HuH-7 (cell line): ENCODE measurements around the gene KIAA2012.

Source experiments
- DNase-seq: peaks from one replicate; pipeline ENCODE4 v3.0.0; 2011; ENCODE audit warnings: low spot score

The KIAA2012 gene

DNA sequence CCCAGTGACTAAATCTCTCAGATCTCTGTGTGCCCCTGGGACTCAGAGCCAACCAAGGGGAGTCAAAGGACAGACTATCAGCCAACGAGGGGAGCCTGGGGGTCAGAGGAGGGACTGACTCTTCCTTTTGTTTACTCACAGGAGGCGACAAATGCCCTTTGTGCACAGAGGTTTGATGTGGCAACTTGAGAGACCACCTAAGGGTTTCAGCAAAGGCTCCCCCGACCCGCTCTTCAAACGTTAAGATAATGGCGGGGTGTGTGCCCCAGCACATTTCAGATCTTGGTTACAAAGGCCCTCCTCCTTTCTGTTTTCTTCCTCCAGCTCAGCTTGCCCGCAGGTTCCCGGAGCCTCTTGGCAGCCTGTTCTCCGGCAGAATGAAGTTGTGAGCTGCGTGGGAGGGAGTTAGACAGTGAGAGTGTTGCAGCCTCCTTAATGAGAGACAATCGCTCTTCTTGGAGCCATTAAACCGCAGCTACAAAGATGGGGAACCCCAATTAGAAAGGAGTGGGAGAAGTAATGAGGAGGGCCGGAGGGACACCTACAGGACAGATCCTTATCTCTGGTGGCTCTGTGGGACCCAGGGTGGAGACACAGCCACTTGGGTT, 76.2 kb downstream of the KIAA2012 start:
- no peak for DNase-seq

DNA sequence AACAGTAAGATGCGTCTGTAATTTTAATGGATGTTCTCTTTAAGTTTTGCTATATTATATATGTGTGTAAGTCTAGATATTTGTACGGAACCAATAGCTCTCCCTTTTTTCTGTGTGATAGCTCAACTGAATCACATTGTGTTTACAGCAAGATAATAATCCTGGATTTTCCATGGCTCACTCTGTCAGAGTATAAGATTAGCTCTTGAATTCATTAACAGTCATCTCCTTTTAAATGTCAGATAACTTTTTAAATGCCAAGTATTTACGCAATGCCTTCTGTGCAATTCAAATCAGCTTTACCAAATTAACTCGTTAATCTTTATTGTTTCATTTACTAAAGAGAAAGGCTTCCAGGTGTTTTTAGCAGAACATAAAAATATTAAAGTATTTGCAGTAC, 76.9 kb downstream of the KIAA2012 start:
- no peak for DNase-seq

DNA sequence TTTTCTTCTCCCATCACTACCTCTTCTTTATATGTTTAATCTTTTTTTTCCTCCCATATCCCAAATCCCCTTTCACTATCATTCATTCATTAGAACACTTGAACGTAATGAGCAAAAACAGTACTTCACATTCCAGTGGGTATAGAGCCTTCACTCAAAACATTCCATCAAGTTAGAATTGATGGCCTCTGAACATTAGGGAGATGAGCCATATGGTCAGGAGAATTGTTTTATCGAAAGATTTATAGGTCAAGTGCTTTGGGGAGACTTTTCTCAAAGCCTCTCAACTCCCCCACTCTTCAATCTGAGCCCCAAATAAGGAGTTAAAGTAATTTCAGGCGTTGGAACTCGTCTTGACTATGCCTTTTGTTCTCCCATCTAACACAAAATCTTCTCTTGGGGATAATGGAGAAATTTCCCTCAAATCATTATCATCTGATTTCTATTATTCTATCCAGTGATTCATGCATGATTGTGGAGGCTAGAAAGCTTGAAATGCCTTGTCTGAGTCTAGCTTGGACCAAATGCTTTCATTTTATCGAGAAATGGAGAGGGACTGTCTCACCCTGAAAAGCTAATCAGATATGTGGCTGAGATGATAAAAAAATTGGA, 79.2 kb downstream of the KIAA2012 start:
- DNase-seq: no peak

DNA sequence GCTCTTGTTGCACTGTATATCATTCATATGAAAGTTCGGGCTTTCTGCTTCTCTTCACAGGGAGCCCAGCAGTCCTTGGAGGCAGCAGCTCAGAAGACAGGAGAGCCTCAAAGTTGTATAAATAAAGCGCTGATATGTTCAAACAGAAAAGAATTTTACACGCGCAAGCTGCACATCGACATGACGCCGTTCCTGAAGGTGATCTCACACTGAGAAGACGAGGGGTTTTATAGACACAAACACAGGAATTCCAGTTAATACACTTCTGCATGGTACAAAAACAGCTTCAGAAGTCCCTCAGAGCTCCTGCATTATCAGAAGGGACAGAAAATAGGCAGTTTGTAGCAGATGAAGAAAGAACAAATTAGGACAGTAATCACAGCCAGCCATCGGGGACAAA, 81.6 kb downstream of the KIAA2012 start:
- DNase-seq: no peak

DNA sequence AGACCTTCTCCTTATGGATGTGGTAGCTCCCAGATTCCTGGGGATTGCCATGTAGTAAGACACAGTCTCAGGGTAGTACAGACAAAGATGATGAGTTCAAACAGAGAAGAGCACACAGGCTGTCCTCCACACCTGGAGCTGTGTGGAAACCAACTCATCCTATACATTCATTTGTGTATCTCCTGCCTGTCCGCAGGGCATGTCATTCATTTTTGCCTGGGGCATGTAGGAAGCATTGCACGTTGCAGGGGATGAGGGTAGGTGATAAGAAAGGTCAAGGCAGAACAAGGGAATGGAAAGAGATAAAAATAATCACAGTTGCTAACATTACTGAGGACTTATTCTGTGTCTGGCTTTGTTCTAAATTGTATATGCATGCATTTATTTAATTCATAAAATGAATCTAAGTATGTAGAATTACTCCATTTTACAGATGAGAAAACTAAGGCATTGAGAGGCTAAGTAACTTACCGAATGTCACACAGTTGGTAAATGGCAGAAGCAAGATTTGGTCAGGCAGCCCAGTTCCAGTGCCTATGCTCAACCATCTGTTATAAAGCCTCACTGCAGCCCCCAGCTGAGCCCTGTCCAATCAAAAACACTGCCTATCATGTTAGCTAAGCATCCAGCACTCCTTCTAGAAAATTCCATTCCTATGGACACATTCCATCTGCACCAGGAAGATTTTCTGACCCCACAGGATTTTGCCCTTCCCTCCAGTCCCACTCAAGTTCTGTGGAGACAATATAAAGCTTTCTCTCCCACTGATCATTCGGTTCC, 84.3 kb downstream of the KIAA2012 start:
- DNase-seq: no peak

DNA sequence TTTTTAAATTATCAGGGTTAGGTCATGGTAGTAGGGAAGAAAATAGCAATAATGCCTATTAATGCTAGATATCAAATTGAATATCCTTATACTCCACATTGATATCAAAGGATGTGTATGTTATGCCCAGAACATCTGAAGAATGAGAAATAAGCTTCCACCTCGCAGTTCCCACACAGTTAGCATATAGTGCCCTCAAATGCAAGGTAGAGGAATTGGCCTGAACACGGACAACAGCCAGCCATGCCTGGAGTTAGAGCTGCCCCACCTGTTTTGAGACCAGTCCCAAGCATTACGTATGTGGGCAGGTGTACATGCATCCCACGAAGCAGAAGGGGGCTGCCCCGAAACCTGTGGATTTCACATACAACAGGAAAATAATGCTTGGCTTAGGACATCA, 85.7 kb downstream of the KIAA2012 start:
- DNase-seq: no peak

DNA sequence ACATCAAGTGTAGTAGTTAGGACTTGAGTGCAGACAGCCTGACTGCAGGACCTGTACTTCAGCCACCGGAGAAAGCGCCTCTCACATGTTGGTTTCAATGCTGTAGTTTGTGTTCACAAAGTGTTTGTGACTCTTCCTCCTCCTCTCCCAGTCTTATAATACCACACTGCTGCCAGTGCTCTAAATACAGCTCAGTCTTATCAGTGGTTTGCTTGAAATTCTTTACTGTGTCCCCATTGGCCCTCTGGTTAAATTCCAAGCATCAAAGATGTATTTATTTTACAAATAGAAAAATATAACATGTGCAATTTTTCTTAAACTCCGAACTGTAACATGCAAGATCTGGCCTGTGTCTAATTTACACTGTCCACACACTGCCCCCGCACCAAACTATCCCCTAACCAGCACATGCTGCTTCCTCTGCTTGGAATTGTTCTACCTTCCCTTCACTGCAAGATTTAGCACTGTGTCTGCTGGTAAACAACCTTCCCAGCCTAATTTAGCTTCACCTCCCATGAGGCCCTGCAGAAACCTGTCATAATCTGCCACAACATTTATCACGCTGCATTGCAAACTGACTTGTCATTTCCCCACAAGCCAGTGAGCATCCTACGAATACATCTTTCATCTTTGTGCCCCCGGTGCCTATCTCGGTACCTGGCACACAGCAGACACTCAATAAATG, 88.2 kb downstream of the KIAA2012 start:
- no peak for DNase-seq

DNA sequence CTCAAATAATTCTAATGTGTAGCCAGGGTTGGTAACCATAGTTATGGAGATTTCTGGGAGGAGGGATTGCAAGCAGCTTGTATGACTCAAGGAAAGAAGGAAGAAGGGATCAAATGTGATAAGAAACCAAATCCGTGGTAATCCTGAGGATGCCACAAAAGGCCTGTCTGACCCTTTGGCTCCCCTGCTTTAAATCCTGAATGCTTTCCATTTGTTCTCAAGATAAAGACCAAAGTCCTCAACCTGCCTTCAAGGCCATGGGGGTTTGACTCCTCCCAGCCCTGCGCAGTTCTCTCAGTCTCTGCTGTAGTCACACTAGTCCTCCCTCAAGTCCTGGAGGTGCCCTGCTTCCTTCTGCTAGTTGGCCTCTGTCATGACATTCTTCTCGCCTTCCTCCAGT, 91.4 kb downstream of the KIAA2012 start:
- no peak for DNase-seq

DNA sequence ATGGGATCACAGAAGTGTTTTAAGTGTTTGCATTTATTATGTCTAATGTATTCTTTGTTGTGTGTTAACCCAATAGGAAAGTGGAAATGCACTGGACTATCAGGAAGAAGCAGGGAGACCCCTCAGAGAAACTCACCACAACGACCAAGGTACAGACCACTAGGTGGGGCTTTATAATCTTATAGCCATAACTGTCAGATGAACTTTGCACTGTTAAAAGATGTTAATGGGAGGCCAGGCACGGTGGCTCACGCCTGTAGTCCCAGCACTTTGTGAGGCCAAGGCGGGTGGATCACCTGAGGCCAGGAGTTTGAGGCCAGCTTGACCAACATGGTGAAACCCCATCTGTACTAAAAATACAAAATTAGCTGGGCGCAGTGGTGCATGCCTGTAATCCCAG, 92.2 kb downstream of the KIAA2012 start:
- DNase-seq: peak; percentile 45

DNA sequence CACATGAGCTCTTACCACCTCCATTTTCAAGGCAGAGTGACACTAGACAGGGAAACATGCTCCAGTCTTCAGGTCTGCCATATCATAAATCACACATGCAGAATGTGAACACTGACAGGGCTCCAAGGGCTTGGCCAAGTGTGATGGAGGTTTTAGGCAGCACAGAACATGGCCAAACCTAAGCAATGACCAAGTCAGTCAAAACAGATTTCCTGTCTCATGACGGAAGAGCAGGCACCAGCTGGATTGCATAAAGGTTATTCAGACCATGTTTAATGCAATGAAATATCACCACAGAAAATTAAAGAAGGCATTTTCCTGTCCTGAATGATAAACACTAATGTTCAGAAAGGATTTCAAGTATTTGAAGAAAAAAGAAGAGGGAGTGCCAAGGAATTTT, 92.9 kb downstream of the KIAA2012 start:
- no peak for DNase-seq

DNA sequence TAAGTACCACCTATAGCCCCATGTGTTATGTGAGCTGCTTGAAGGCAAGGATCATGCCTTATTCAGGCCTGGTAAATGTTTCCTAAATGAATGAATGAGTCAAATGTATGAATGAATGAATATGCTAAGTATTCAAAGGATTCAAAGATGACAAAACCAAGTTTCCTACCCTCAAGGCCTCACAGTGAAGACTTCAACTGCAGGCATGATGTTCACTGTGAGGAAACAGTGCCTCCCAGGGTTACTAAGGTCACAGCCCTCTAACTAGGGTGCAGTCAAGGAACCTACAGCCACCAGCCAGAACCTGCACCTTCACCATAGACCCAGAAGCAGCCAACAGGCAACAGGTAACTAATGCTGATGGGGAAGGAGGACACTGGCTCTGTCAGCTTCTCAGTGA, 96.1 kb downstream of the KIAA2012 start:
- no peak for DNase-seq

DNA sequence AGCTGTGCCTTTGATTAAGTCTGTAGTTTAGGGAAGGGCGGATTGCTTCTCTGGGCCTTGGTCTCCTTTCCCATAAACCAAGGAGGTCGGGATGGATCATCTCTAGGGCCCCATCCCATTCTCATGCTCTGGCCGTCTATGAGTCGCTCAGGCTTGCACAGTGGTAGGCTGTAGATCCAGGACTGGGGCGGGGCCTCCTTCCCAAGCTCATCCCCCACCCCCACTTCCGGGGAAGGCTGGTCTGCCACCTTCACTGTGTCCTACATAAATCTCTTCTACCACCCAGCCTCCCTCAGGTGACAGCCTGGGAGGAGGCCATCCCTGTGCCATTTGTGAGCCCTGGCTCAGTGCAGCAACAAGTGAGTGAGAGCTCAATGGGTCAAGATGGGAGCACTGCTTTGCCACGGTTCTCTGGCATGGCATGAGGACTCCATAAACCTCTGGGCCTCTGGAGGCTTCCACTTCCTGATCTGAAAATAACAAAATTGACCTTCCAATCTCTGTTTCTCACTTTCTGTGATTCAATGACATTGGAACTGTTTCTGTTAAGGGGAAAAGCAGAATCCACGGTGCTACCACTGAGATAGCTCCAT, 96.9 kb downstream of the KIAA2012 start:
- DNase-seq: no peak

DNA sequence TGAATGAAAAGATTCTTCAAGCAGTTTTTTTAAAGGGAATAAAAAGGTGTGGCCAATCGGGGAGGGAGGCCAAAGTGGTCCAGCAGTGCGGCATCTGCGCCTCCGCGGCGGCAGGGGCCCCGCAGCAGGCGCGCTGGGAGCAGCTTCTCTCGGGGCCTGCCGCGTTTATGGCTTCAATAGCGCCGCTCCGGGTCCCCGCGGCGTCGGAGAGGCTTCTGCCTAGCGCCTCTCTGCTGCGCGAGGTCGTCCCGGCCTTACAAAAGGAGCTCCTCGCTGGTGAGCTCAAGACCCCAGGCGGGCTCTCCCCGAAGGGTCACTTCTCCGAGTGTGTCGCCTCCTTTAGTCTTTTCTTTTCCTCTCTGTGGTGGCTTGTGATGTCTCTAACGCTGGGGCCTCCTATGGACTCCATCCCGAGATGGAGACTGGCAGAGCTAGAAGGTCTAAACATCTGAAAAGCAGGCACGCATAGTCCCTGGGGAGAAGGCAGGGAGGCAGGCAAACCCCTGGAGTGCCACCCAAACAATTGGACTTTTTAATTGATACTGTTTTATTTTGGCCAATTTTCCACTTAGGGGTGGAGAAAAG, 98.3 kb downstream of the KIAA2012 start:
- DNase-seq: no peak

DNA sequence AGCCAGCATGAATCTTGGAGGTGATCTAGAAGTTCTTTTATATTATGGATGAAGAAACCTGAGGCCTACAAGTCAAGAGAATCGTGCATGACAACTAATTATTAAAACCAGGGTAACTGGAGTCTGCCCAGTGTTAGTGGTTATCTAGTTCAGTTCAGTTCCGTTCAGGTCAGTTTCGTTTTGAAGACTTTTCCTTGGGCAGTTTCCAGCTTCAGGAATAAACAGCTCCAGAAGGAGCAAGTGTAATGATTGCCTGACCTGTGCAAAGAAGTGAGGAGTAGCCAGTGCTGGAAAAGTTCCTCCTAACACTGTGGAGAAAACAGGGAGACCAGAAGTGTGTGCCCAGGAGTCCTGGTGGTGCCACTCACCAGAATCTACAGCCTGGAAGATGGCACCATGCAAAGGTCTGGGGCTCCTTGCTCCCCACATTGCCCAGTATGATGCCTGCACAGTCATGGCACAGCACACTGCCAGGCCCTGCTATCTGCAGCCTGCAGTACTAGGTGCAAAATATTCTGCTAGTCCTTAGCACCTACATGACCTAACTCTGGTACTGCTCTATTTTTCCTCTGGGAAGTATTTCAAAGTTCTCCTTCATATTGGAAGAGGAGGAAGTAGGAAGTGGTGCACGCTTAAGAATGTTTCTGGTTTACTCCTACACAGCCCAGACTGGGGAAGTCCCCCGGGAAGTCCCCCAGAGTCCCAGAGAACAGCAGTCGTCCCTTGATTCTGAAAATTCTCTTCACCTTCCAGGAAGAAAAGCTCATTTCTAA, 99.6 kb downstream of the KIAA2012 start:
- no peak for DNase-seq

DNA sequence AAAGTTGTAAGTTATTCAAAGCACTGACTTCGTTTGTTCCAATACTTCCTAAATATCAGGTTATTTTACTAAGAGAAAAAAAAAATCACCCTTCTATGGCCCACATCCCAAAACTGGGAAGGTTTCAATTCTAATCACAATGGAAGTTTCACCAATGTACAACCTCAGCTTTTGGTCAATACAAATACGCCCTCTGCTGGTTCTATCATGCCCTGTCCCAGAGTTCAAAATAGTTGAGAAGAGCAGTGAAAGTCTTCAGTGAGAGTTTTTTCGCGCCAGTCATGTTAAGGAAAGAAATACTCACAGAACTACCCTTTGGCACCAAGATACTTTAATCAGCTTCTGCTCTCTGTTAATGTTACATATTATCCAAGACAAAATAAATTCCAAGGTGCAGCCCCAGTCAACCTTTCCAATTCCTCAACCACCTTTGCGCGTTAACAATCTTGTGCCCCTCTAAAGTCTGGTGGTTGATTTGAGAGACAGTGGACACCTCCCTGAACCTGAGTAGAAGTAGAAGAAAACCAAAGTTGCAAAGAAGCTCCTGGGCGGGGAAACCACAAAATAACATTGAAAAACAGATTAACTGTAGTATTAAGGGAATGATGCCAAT, 105.4 kb downstream of the KIAA2012 start:
- peak; percentile 68 for DNase-seq

DNA sequence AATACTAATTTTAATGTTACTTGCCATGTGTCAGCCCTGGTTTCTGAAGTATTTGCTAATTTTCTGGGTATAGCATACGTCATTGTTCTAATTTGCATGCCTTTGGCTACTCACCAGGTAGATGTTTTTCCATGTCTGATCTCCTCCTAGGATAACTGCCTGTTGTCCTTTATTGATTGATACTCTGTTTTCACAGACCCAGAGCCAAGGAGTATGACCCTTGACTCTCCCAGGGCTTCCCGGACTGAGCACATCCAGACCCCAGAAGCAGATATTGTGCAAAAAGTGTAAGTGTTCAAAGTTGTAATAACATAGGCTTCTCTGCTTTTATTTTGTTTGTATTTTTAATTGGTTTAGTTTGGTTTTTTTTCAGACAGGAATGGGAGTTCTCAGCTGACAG, 111.5 kb downstream of the KIAA2012 start:
- no peak for DNase-seq

DNA sequence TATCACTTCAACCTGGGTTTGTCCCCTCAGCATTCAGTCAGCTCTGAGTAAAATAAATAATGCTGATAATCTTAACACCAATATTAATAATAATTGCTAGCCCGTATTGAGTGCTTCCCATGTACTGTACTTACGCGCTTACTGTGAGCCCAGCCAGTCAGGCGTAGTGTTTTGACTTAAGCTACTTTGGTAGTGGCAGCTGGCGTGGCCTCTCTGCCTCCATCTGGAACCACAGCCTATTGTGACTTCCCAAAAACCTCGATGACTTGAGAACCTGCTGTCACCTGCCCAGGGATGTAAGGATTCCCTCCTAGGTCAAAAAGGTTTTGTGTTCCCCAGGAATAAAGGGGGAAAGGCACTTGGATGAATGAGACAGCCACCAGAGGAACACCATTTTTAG, 112.1 kb downstream of the KIAA2012 start:
- DNase-seq: no peak

DNA sequence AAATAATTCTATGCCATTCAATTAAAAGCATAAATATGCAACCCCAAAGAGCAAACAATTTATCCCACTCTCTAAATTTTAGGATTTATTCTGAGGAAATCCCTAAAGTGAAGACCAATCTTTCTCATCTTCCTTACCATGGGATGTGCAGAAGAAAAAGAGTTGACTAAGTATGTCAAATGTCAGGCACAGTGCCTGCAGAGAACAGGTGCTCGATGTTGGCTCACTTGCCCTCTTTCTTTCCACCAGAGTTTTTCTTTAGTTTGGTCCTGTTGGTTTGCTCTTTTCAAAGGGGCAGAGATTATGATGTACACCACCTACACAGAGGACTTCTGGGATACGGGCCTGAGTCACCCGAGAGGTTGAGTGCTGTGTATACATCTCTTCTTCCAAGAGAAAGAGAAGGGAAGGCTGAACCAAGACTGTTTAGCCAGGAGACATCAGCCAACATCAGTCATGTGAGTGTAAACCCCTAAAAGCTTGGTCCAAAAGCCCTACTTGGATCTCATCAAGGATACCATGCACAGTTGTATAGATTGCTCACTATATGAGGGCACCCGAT, 113.7 kb downstream of the KIAA2012 start:
- no peak for DNase-seq

DNA sequence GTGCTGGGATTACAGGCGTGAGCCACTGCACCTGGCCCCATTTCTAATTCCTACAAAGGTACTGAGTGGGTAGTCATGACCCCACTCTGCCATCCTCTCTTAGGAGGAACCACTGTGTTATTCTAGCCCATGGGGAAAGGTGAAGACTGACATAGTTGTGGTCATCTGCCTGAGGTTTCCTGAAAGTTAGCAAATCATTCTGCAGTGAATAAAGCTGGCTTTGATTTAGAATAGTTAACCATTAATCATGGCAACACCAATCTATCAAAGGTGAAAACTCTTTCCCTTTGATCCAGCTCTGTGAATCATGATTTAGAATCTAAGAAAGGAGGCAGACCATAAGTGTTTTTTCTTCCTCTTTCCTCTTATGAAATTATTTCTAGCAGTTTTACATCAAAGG, 114.5 kb downstream of the KIAA2012 start:
- no peak for DNase-seq

DNA sequence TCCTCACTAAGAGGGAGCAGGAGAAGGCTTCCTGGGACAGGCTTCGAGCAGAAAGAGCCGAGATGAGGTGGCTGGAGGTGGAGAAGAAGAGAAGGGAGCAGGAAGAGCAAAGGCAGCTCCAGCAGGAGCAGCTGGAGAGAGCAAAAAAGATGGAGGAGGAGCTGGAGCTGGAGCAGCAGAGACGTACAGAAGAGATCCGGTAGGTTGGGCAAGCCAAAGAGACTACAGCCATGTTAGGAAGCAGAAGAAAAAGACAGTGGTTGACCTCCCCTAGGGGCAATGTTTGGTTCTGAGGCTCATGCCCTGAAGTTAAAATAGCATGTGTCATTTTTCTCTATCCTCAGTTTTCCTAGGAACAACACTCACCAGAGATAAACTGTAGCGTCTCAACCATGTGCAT, 120.2 kb downstream of the KIAA2012 start:
- no peak for DNase-seq
